Subcutaneous abdominal adipose tissue (tissue), 5 donors: ENCODE results near the gene FAM216A.

Source experiments
- H3K27ac ChIP-seq: one replicate; pipeline ENCODE4 v1.7.0; 2013; ENCODE audit warnings: low read depth, mild to moderate bottlenecking, inconsistent platforms, low read length, moderate library complexity
- H3K27me3 ChIP-seq, 5 donors: one replicate each; pipeline ENCODE4 v1.7.0; 2013; ENCODE audit warnings: low read length in 5 of 5, inconsistent platforms in 1 of 5; ENCODE audit not compliant: control insufficient read depth in 5 of 5, insufficient read depth in 4 of 5
- H3K36me3 ChIP-seq, 5 donors: one replicate each; pipeline ENCODE4 v1.7.0; 2013; ENCODE audit warnings: low read length in 5 of 5; ENCODE audit not compliant: control insufficient read depth in 5 of 5, insufficient read depth in 5 of 5
- H3K4me1 ChIP-seq, 5 donors: one replicate each; pipeline ENCODE4 v1.7.0; 2013; ENCODE audit warnings: low read length in 5 of 5, mild to moderate bottlenecking in 3 of 5, moderate library complexity in 1 of 5; ENCODE audit not compliant: control insufficient read depth in 5 of 5, insufficient read depth in 5 of 5
- H3K4me3 ChIP-seq, 5 donors: one replicate each; pipeline ENCODE4 v1.7.0; 2013; ENCODE audit warnings: low read length in 5 of 5, low read depth in 1 of 5
- H3K9ac ChIP-seq, 5 donors: one replicate each; pipeline ENCODE4 v1.7.0; 2013; ENCODE audit warnings: low read length in 5 of 5, mild to moderate bottlenecking in 4 of 5, moderate library complexity in 3 of 5
- H3K9me3 ChIP-seq, 5 donors: one replicate each; pipeline ENCODE4 v1.7.0; 2013; ENCODE audit warnings: low read length in 5 of 5; ENCODE audit not compliant: control insufficient read depth in 5 of 5
- donor health status: healthy.
- donor health status: healthy.
- donor health status: healthy.
- donor health status: healthy.
- donor health status: healthy.

The FAM216A gene

GRCh38 chr12:110537605-110538409, 69.2 kb downstream of the FAM216A start:
- no peak overlapping the region for H3K4me3 ChIP-seq

GRCh38 chr12:110538869-110539622, 70.4 kb downstream of the FAM216A start:
- Histone ChIP-seq H3K36me3 (peaks cover 9 to 46% (median 30%) of the 10 kb centered on the region in 5 donors), H3K4me3 (no peak overlapping the region), H3K9ac (no peak overlapping the region), H3K27me3 (no peaks in the 10 kb centered on the region), H3K27ac (no peak overlapping the region), H3K4me1 (peaks cover 7 to 35% (median 29%) of the 10 kb centered on the region in 5 donors), H3K9me3 (no peaks in the 10 kb centered on the region)

More at GRCh38 chr12:110537605-110538409, 69.2 kb downstream of the FAM216A start:
- Histone ChIP-seq H3K9ac (peak overlapping the region in 1 of 5 donors; percentile 2), H3K4me1 (peaks cover 1 to 22% (median 17%) of the 10 kb centered on the region in 5 donors), H3K9me3 (no peaks in the 10 kb centered on the region), H3K27me3 (no peaks in the 10 kb centered on the region), H3K36me3 (peaks cover 12 to 51% (median 30%) of the 10 kb centered on the region in 5 donors), H3K27ac (peak overlapping the region; percentile 50)
